ENCODE results near the gene PLXNA4. TPM values are rescaled to one million over a fixed set of nuclear protein-coding genes. Genes with fewer than 3 reads are reported as not detected.

The PLXNA4 gene
- total RNA-seq, 2 donors from 2014 or later = 24.0 to 42.7 TPM

GRCh38 chr7:132576721-132577085, 433 bp upstream of the PLXNA4 start:
- no peak overlapping the region for H3K9ac ChIP-seq (ENCODE audit: extremely low read depth, low read length, poor library complexity, severe bottlenecking)
- H3K4me1 ChIP-seq (ENCODE audit: control insufficient read depth, insufficient read depth, low read length) = peaks cover 4% of the 10 kb centered on the region
- Mint-ChIP-seq H3K27me3 (ENCODE audit: insufficient read depth) (peaks cover 77% of the 10 kb centered on the region), H3K9me3 (no peaks in the 10 kb centered on the region), H3K36me3 (ENCODE audit: low read depth) (peaks cover 5% of the 10 kb centered on the region), H3K4me1 (peaks cover 43% of the 10 kb centered on the region), H3K4me3 (peak overlapping the region; percentile 73), H3K27ac (no peak overlapping the region)
- TF ChIP-seq CTCF (conservative IDR thresholded peaks at IDR 0.05) = no peak
- H3K4me3 ChIP-seq (ENCODE audit: low read length) = peak overlapping the region; percentile 88
- H3K27me3 ChIP-seq (ENCODE audit: control insufficient read depth, insufficient read depth, low read length, poor library complexity, severe bottlenecking) = peaks cover 53% of the 10 kb centered on the region
- DNase-seq = no peak
- H3K27ac ChIP-seq (ENCODE audit: low read depth, low read length) = no peak overlapping the region
- H3K36me3 ChIP-seq (ENCODE audit: control insufficient read depth, insufficient read depth, low read length) = no peaks in the 10 kb centered on the region
- H3K9me3 ChIP-seq (ENCODE audit: control insufficient read depth, low read length) = no peaks in the 10 kb centered on the region
- 0% methylated on average over 7 to 55 of the region's 55 CpGs for WGBS, 2 experiments (ENCODE audit: insufficient coverage in 1 of 2, insufficient read length in 1 of 2)

GRCh38 chr7:132575419-132575981, 770 bp downstream of the PLXNA4 start:
- 0 to 2% methylated on average over 14 to 27 of the region's 27 CpGs for WGBS, 2 experiments (ENCODE audit: insufficient coverage in 1 of 2, insufficient read length in 1 of 2)

GRCh38 chr7:132574223-132574622, 2.0 kb downstream of the PLXNA4 start:
- peaks cover 5% of the 10 kb centered on the region for H3K4me1 ChIP-seq (ENCODE audit: control insufficient read depth, insufficient read depth, low read length)
- H3K4me1 Mint-ChIP-seq = peaks cover 47% of the 10 kb centered on the region
- no peak overlapping the region for H3K27ac Mint-ChIP-seq
- peaks cover 53% of the 10 kb centered on the region for H3K27me3 ChIP-seq (ENCODE audit: control insufficient read depth, insufficient read depth, low read length, poor library complexity, severe bottlenecking)
- 39 to 46% methylated on average over 4 to 7 of the region's 8 CpGs for WGBS, 2 experiments (ENCODE audit: insufficient coverage in 1 of 2, insufficient read length in 1 of 2)
- H3K9ac ChIP-seq (ENCODE audit: extremely low read depth, low read length, poor library complexity, severe bottlenecking) = no peak overlapping the region
- H3K36me3 Mint-ChIP-seq (ENCODE audit: low read depth) = peaks cover 10% of the 10 kb centered on the region
- H3K9me3 ChIP-seq (ENCODE audit: control insufficient read depth, low read length) = no peaks in the 10 kb centered on the region
- H3K36me3 ChIP-seq (ENCODE audit: control insufficient read depth, insufficient read depth, low read length) = no peaks in the 10 kb centered on the region
- no peak for TF ChIP-seq CTCF (conservative IDR thresholded peaks at IDR 0.05)
- peak overlapping the region; percentile 88 for H3K4me3 ChIP-seq (ENCODE audit: low read length)
- peaks cover 67% of the 10 kb centered on the region for H3K27me3 Mint-ChIP-seq (ENCODE audit: insufficient read depth)
- no peak overlapping the region for H3K27ac ChIP-seq (ENCODE audit: low read depth, low read length)
- DNase-seq = no peak
- H3K4me3 Mint-ChIP-seq = peak overlapping the region; percentile 73
- no peaks in the 10 kb centered on the region for H3K9me3 Mint-ChIP-seq

More at GRCh38 chr7:132575419-132575981, 770 bp downstream of the PLXNA4 start:
- H3K9me3 Mint-ChIP-seq = no peaks in the 10 kb centered on the region
- peak; percentile 38 for TF ChIP-seq CTCF (conservative IDR thresholded peaks at IDR 0.05)
- H3K36me3 Mint-ChIP-seq (ENCODE audit: low read depth) = peaks cover 5% of the 10 kb centered on the region
- Histone ChIP-seq H3K9me3 (ENCODE audit: control insufficient read depth, low read length) (no peaks in the 10 kb centered on the region), H3K4me3 (ENCODE audit: low read length) (peak overlapping the region; percentile 88), H3K27me3 (ENCODE audit: control insufficient read depth, insufficient read depth, low read length, poor library complexity, severe bottlenecking) (peaks cover 53% of the 10 kb centered on the region), H3K9ac (ENCODE audit: extremely low read depth, low read length, poor library complexity, severe bottlenecking) (no peak overlapping the region), H3K36me3 (ENCODE audit: control insufficient read depth, insufficient read depth, low read length) (no peaks in the 10 kb centered on the region), H3K27ac (ENCODE audit: low read depth, low read length) (no peak overlapping the region), H3K4me1 (ENCODE audit: control insufficient read depth, insufficient read depth, low read length) (peaks cover 4% of the 10 kb centered on the region)
- H3K4me1 Mint-ChIP-seq = peaks cover 45% of the 10 kb centered on the region
- no peak overlapping the region for H3K27ac Mint-ChIP-seq
- DNase-seq = peak; percentile 83
- H3K4me3 Mint-ChIP-seq = peak overlapping the region; percentile 73
- H3K27me3 Mint-ChIP-seq (ENCODE audit: insufficient read depth) = peaks cover 71% of the 10 kb centered on the region

Data from endodermal cell (in vitro differentiated cells).